GM21528 (cell line): Measurements from ENCODE around the gene TULP4.
"Not testable (repeated sequence)": the region's sequence is repeated elsewhere in the genome, so short reads cannot be mapped to it uniquely, and the experiment has no call there.

Source experiments
- ATAC-seq: cut with Tn5 transposase; IDR thresholded peaks from one replicate; pipeline ENCODE4 v1.9.1; 2021; ENCODE audit warnings: mild to moderate bottlenecking, moderate library complexity; ENCODE audit not compliant: unreplicated experiment, low FRiP score

The TULP4 gene

GRCh38 chr6:158292016-158292415, 20.2 kb upstream of the TULP4 start:
- no peak for ATAC-seq

- no peak for ATAC-seq
These were observed 19.1 kb upstream of the TULP4 start for GRCh38 chr6:158293122-158293521.

GRCh38 chr6:158295976-158296853, 16.1 kb upstream of the TULP4 start:
- ATAC-seq: not testable (repeated sequence)

GRCh38 chr6:158296854-158297324, 15.4 kb upstream of the TULP4 start:
- not testable (repeated sequence) for ATAC-seq

- not testable (repeated sequence) for ATAC-seq
These were observed 14.6 kb upstream of the TULP4 start for GRCh38 chr6:158297657-158298056.

- ATAC-seq: not testable (repeated sequence)
These were observed 11.7 kb upstream of the TULP4 start for GRCh38 chr6:158300306-158301143.

GRCh38 chr6:158301561-158301960, 10.7 kb upstream of the TULP4 start:
- not testable (repeated sequence) for ATAC-seq

GRCh38 chr6:158302195-158302796, 10.0 kb upstream of the TULP4 start:
- not testable (repeated sequence) for ATAC-seq

GRCh38 chr6:158303210-158303731, 9.0 kb upstream of the TULP4 start:
- no peak for ATAC-seq

GRCh38 chr6:158304254-158304653, 8.0 kb upstream of the TULP4 start:
- no peak for ATAC-seq

GRCh38 chr6:158309814-158310213, 2.5 kb upstream of the TULP4 start:
- ATAC-seq: no peak

- ATAC-seq: no peak
These were observed 1.1 kb upstream of the TULP4 start for GRCh38 chr6:158311193-158311592.

GRCh38 chr6:158311626-158312025, 639 bp upstream of the TULP4 start:
- no peak for ATAC-seq

GRCh38 chr6:158312672-158313397, 570 bp downstream of the TULP4 start:
- ATAC-seq: no peak

- ATAC-seq: peak; percentile 61
These were observed 1.7 kb downstream of the TULP4 start for GRCh38 chr6:158313989-158314388.

- ATAC-seq: no peak
These were observed 2.5 kb downstream of the TULP4 start for GRCh38 chr6:158314737-158315136.

GRCh38 chr6:158316022-158316421, 3.8 kb downstream of the TULP4 start:
- ATAC-seq: no peak

- no peak for ATAC-seq
These were observed 9.7 kb downstream of the TULP4 start for GRCh38 chr6:158321960-158322359.

- ATAC-seq: no peak
These were observed 10.1 kb downstream of the TULP4 start for GRCh38 chr6:158322400-158322723.
